GM23338 (cell line): ENCODE measurements around the gene DCP2. TPM values are rescaled to one million over a fixed set of nuclear protein-coding genes. Genes with fewer than 3 reads are reported as not detected.

Experiments
- ATAC-seq: fragments of 200-7000 bp; cut with Tn5 transposase; 3 replicates; pipeline ENCODE4 v1.9.1; 2020
- DNase-seq: peaks from one replicate; pipeline ENCODE4 v3.0.0-alpha.2; 2015; ENCODE audit warnings: low spot score
- H2AFZ ChIP-seq: fragments of 200-600 bp; sonication (generic); 2 replicates; pipeline ENCODE4 v1.8.0; 2016; ENCODE audit warnings: antibody characterized with exemption, mild to moderate bottlenecking, moderate library complexity
- H3F3A ChIP-seq: fragments of 200-600 bp; sonication (generic); replicated peaks from 2 replicates; pipeline ENCODE4 v1.8.0; 2017; ENCODE audit warnings: antibody characterized with exemption, mixed run types, low read depth
- H3K27ac ChIP-seq: fragments of 200-600 bp; sonication (generic); 2 replicates; pipeline ENCODE4 v1.6.1; 2016; ENCODE audit warnings: low read depth
- H3K27me3 ChIP-seq: fragments of 200-600 bp; sonication (generic); 2 replicates; pipeline ENCODE4 v1.8.0; 2016; ENCODE audit warnings: mild to moderate bottlenecking, mixed run types, moderate library complexity; ENCODE audit not compliant: insufficient read depth
- H3K36me3 ChIP-seq: fragments of 200-600 bp; sonication (generic); 2 replicates; pipeline ENCODE4 v1.8.0; 2016; ENCODE audit warnings: mild to moderate bottlenecking; ENCODE audit not compliant: insufficient read depth
- H3K4me1 ChIP-seq: fragments of 200-600 bp; sonication (generic); 2 replicates; pipeline ENCODE4 v1.8.0; 2016; ENCODE audit warnings: mild to moderate bottlenecking, moderate library complexity; ENCODE audit not compliant: insufficient read depth
- H3K4me2 ChIP-seq: fragments of 200-600 bp; sonication (generic); 2 replicates; pipeline ENCODE4 v1.7.1; 2017; ENCODE audit warnings: mixed run types
- H3K4me3 ChIP-seq: fragments of 200-600 bp; sonication (generic); 2 replicates; pipeline ENCODE4 v1.6.1; 2016; ENCODE audit warnings: mixed run types
- H3K79me2 ChIP-seq: fragments of 200-600 bp; sonication (generic); replicated peaks from 2 replicates; pipeline ENCODE4 v1.8.0; 2017; ENCODE audit warnings: mild to moderate bottlenecking; ENCODE audit not compliant: insufficient read depth
- H3K9me2 ChIP-seq: fragments of 200-600 bp; sonication (generic); 2 replicates; pipeline ENCODE4 v1.8.0; 2017; ENCODE audit not compliant: insufficient read depth
- H4K20me1 ChIP-seq: fragments of 200-600 bp; sonication (generic); replicated peaks from 2 replicates; pipeline ENCODE4 v1.8.0; 2017; ENCODE audit warnings: mild to moderate bottlenecking; ENCODE audit not compliant: insufficient read depth
- H3K27ac Mint-ChIP-seq: 2 replicates; pipeline ENCODE4 v1.8.0; 2020; ENCODE audit warnings: inconsistent platforms, mild to moderate bottlenecking, moderate library complexity, mixed read lengths
- H3K27me3 Mint-ChIP-seq: 3 replicates; pipeline ENCODE4 v1.8.0; 2022; ENCODE audit warnings: low read depth, mild to moderate bottlenecking, moderate library complexity, mixed read lengths, inconsistent platforms; ENCODE audit not compliant: insufficient read depth, poor library complexity
- H3K36me3 Mint-ChIP-seq: 3 replicates; pipeline ENCODE4 v1.8.0; 2021; ENCODE audit warnings: low read depth, mild to moderate bottlenecking, inconsistent platforms, moderate library complexity, mixed read lengths
- H3K4me1 Mint-ChIP-seq: 3 replicates; pipeline ENCODE4 v1.8.0; 2020; ENCODE audit warnings: mild to moderate bottlenecking, inconsistent platforms, mixed read lengths
- H3K4me3 Mint-ChIP-seq: 3 replicates; pipeline ENCODE4 v1.8.0; 2021; ENCODE audit warnings: moderate library complexity, mild to moderate bottlenecking, inconsistent platforms, mixed read lengths
- H3K9me3 Mint-ChIP-seq: 3 replicates; pipeline ENCODE4 v1.8.0; 2020; ENCODE audit warnings: moderate library complexity, mild to moderate bottlenecking, inconsistent platforms, mixed read lengths
- CREB1 ChIP-seq: fragments of 250-450 bp; sonication (Bioruptor Pico); IDR thresholded peaks from 2 replicates; pipeline ENCODE4 v1.5.0; 2020; ENCODE audit warnings: low read depth, mild to moderate bottlenecking, moderate library complexity
- CTCF ChIP-seq, 2 experiments: fragments of 200-600 bp in 1 of 2; sonication (generic) in 1 of 2; conservative IDR thresholded peaks; 2 replicates each; pipeline versions ENCODE4 v1.5.1 to v1.6.1; 2016 to 2017; ENCODE audit warnings: antibody characterized with exemption in 2 of 2, low read depth in 2 of 2, mild to moderate bottlenecking in 2 of 2, moderate library complexity in 1 of 2
- JUNB ChIP-seq: IDR thresholded peaks from one replicate; pipeline ENCODE4 v1.6.1; 2016; ENCODE audit warnings: antibody characterized with exemption; ENCODE audit not compliant: unreplicated experiment
- NANOG ChIP-seq: IDR thresholded peaks from 2 replicates; pipeline ENCODE4 v1.6.1; 2016; ENCODE audit warnings: antibody characterized with exemption, borderline replicate concordance
- STAT1 ChIP-seq: IDR thresholded peaks from one replicate; pipeline ENCODE4 v1.6.1; 2016; ENCODE audit warnings: antibody characterized with exemption; ENCODE audit not compliant: unreplicated experiment
- ZNF462 ChIP-seq: fragments of 250-450 bp; sonication (Bioruptor Pico); IDR thresholded peaks from 2 replicates; pipeline ENCODE4 v1.5.0; 2020; ENCODE audit warnings: mild to moderate bottlenecking, moderate library complexity
- polyA plus RNA-seq: library from polyadenylated mRNA; unstranded; fragments of >200 nt; fragmentation: Nextera tagmentation; extraction: Ambion mirVana; gene quantifications from 2 replicates; pipeline ENCODE4 v1.2.1, GENCODE V29; 2016
- total RNA-seq: library from RNA; depleted of rRNA; stranded (reverse); fragments of >200 nt; shearing (Covaris generic); gene quantifications from 2 replicates; pipeline ENCODE4 v1.2.3, GENCODE V29; 2014
- TF ChIP-seq, protein P1 (sequence below): IDR thresholded peaks from 2 replicates; pipeline ENCODE4 v1.6.1; 2016; ENCODE audit warnings: antibody characterized with exemption

DCP2 gene
- total and polyA plus RNA-seq, 2 experiments from 2014 or later = 96.6 to 165 TPM

- TF ChIP-seq, protein P1, sequence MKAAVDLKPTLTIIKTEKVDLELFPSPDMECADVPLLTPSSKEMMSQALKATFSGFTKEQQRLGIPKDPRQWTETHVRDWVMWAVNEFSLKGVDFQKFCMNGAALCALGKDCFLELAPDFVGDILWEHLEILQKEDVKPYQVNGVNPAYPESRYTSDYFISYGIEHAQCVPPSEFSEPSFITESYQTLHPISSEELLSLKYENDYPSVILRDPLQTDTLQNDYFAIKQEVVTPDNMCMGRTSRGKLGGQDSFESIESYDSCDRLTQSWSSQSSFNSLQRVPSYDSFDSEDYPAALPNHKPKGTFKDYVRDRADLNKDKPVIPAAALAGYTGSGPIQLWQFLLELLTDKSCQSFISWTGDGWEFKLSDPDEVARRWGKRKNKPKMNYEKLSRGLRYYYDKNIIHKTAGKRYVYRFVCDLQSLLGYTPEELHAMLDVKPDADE = no peak
- no peak for TF ChIP-seq CREB1 (CRISPR knock-in tag)
These were observed 10.8 kb upstream of the DCP2 start (continued) for GRCh38 chr5:112965733-112966306.

DNA sequence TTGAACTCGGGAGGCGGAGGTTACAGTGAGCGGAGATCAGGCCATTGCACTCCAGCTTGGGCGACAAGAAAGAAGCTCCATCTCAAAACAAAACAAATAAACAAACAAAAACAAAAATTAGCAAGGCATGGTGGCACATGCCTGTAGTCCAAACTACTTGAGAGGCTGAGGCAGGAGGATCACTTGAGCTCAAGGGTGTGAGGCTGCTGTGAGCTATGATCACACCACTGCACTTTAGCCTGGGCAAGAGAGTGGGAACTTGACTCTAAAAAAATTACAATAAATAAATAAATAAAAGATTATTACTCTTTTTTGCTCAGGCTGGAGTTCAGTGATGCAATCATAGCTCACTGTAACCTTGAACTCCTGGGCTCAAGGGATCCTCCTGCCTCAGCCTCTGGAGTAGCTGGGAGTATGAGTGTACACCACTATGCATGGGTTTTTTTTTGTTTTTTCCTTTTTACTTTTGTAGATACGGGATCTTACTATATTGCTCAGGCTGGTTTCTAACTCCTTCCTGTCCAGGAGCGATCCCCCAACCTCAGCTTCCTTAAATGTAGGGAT, 9.0 kb upstream of the DCP2 start:
- H3K4me1 Mint-ChIP-seq = peaks cover 19% of the 10 kb centered on the region
- H3K27me3 Mint-ChIP-seq = no peaks in the 10 kb centered on the region

More for the DNA sequence above, 9.0 kb upstream of the DCP2 start:
- Histone ChIP-seq H3K79me2 (no peaks in the 10 kb centered on the region), H3K27ac (no peak overlapping the region), H3F3A (no peaks in the 10 kb centered on the region), H3K4me1 (peaks cover 12% of the 10 kb centered on the region), H3K36me3 (no peaks in the 10 kb centered on the region), H4K20me1 (no peaks in the 10 kb centered on the region), H3K4me3 (no peak overlapping the region), H2AFZ (no peak overlapping the region), H3K4me2 (no peak overlapping the region), H3K9me2 (0 out of 2 replicates have a peak, but pooled peaks cover 3% of the 10 kb centered on the region), H3K27me3 (no peaks in the 10 kb centered on the region)
- ATAC-seq (no peak), DNase-seq (no peak)
- TF ChIP-seq CTCF (conservative IDR thresholded peaks at IDR 0.05; ENCODE audit: low read depth in 2 of 2) = no peak
- no peak for TF ChIP-seq ZNF462 (CRISPR knock-in tag)
- no peak for TF ChIP-seq CREB1 (CRISPR knock-in tag)
- TF ChIP-seq NANOG = no peak
- no peak for TF ChIP-seq JUNB
- TF ChIP-seq STAT1 = no peak
- H3K9me3 Mint-ChIP-seq = no peaks in the 10 kb centered on the region
- no peaks in the 10 kb centered on the region for H3K36me3 Mint-ChIP-seq
- no peak overlapping the region for H3K4me3 Mint-ChIP-seq
- no peak overlapping the region for H3K27ac Mint-ChIP-seq
